WI38 (cell line): ENCODE data around the gene MARK1.

Experiments
- H3K4me3 ChIP-seq: 2 replicates; pipeline ENCODE4 v1.5.1; 2011; ENCODE audit warnings: low read depth, mild to moderate bottlenecking, control low read depth, low read length
- CTCF ChIP-seq: IDR thresholded peaks from 2 replicates; pipeline ENCODE4 v1.5.1; 2012; ENCODE audit warnings: low read depth, mild to moderate bottlenecking, control low read depth, low read length

The MARK1 gene

GRCh38 chr1:220711056-220711809 lies 183.3 kb downstream of the MARK1 start:
- no peak for TF ChIP-seq CTCF
- H3K4me3 ChIP-seq = no peak overlapping the region
